SHP77 (cell line): ENCODE measurements around the gene ZSCAN12.

Source experiments
- DNase-seq, 2 experiments: peaks; one replicate each; lab custom pipeline; 2025; lab: John Stamatoyannopoulos, UW

Gene ZSCAN12

GRCh38 chr6:28353981-28354676 is 45.4 kb downstream of the ZSCAN12 start:
- DNase-seq: peak; percentile 85 to 89

DNA sequence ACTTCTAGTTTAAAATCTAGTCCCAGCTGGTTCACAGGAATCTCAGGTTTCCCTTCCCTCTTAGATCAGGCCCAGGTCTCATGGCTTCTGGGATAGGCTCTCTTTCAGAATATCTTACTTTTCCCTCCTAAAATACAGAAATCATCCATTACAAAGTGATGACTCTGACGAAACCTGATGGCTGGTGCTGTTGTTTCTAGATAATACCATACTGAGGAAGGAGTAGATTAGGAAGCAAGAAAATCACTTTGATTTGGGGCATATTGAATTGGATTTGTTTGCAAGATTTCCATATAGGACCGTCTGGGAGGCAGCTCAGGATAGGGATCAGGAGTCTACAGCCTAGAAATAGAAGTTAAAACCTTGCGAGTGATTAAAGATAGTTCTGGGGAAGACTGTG is 46.2 kb downstream of the ZSCAN12 start:
- no peak for DNase-seq

- DNase-seq: no peak
Measured at GRCh38 chr6:28351493-28351925, 48.0 kb downstream of the ZSCAN12 start.

GRCh38 chr6:28351087-28351486 is 48.5 kb downstream of the ZSCAN12 start:
- DNase-seq: peak in 1 of 2 experiments; percentile 8

DNA sequence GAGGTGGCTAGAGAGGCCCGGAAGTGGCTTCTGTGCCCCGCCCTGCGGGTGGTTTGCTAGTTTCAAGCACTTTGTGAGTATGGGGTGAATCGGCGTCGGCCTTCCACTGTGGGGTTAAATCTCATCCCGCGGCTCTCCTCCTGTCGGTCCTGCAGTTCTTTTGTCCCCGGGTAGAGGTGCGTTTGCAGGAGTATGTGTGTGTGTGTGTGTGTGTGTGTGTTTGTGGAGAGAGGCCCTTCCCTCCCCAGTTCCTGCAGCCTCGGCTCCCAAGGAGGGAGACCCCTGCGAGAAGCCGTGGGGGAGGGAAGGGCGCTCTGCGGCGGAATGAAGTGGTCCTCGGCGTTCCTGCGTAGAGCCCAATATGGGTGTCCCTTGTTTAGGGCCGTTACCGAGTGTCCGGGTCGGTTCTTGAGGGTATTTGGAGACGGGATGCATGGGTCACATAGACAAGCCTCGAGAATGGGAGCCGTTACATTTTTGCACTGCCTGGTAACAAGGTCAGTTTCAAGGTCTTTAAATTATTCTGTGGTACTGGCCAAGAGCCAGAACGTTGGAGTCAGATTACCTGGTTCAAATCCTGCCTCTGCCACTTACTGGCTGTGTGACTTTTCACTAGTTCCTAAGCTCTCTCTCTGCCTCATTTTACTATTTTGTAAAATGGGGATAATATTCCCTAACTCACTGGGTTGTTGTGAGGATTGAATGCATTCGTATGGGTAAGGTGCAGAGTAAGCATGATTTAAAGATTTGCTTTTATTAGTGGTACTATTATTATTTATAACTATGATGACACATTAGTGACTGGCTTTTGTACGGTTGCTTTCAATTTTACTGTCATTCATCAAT is 49.4 kb downstream of the ZSCAN12 start, which contains the start of gene ZKSCAN3:
Gene ZKSCAN3, plus strand, starts transcription at position 56 of the 846 bp plus-strand sequence. CDS start 9,640 bp downstream, outside the sequence.
- peak; percentile 86 to 90 for DNase-seq

GRCh38 chr6:28349344-28349891 is 50.1 kb downstream of the ZSCAN12 start:
- DNase-seq: no peak

DNA sequence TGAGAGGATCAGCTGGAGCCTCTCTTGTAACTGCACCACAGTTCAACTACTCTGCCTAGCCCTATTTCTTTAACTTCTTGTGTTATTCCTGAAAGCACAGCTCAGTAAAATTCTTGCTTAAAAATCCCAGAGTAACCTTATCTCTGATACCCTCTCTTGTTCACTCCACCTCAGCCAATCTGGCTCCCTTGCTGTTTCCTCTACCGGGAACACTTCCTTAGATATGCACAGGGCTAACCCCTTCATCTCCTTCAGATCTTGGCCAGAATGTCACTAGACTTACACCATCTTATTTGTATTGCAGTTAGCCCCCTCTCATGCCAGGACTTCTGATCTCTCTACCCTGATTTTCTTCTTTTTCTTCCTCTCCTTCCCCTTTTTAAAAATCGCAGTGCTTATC is 52.4 kb downstream of the ZSCAN12 start:
- DNase-seq: no peak

GRCh38 chr6:28345201-28345600 is 54.3 kb downstream of the ZSCAN12 start:
- DNase-seq: no peak

DNA sequence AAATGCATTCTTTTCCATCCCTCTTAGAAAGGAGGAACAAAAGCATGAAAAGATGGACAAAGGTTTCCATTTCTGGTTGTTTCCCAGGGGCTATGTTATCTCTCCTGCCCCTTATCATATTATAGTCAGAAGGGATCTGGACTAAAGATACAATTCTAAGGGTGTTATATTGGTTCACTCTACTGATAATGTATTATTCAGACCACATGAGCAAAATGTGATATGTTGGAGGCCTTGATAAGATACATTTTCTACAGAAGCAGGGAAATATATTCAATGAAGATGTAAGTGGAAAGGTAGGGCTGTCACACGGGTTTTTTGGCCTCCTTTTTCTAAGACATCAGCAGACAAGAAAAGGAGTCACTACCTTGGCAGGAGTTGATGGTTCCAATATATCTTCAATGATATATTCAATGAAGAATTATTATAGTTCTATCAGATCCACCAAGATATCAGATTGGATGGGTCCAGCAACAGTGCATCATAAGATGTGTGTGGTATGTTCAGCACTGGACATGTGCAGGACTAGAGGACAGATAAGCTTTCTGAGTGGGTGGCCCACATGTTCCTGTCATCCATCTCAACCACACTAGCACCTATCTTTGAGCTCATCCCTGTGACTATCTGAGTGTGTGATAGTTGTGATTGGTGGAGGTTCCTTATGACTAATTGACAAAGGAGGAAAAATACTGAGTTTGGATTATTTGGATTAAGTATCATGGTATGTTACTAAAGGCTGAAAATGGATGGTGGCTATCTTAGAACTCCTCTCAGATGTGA is 55.5 kb downstream of the ZSCAN12 start:
- DNase-seq: no peak

DNA sequence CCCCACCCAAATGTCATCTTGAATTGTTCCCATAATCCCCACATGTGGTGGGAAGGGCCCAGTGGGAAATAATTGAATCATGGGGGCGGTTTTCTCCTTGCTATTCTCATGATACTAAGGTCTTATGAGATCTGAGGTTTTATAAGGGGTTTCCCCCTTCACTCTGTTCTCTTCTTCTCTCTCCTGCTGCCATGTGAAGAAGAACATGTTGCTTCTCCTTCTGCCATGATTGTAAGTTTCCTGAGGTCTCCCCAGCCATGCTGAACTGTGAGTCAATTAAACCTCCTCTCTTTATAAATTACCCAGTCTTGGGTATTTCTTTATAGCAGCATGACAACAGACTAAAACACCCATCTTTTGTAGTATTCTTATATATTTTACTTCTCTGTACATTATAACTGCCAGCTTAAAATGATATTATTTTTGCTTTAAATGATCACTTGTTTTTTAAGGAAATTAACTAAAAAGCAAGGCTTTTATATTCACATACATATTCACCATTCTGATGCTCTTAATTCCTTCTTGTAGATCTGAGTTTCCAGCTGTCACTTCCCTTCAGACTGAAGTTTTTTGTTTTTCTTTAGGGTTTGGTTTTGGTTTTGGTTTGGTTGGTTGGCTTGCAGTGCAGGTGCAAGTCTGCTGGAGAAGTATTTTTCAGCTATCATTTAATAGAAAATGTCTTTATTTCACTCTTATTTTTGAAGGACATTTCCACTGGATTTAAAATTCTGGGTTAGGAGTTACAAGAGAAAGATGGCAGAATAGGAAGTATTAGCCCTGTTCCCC is 59.0 kb downstream of the ZSCAN12 start:
- DNase-seq: no peak

- DNase-seq: no peak
Measured at GRCh38 chr6:28337121-28337520, 62.4 kb downstream of the ZSCAN12 start.

GRCh38 chr6:28336284-28337120 is 63.0 kb downstream of the ZSCAN12 start:
- peak; percentile 13 to 26 for DNase-seq

DNA sequence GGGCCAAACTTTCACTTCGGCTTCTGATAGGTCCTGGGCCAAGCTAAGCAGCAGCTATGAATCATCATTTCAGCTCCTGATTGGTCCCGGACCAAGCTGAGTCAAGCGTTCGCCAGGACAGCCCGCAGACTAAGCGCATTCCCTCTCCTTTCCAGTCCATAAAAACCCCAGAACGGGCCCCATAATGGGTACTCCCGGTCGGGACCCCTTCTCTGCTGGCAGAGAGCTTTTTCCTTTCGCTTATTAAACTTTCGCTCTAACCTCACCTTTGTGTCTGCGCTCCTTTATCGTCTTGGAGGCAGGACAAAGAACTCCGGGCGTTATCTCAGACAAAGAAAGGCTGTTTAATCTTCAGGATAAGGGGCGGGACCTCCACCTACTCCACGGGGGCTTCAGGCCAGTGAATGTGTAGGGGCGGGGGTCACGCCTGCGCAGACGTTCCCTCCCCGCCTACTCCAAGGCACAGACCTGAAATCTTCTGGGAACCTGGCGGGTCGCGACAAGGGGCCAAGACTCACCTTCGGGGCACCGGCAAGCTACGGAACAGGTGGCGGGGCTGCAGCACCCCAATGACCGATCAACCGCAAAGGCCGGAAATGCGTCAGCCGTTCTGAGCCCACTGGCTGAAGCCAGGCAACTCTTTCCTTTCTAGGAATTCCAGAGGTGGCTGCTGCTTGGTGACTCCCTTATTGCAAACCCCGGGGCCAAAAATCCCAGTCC is 63.8 kb downstream of the ZSCAN12 start, which contains the start of gene ZSCAN31:
Gene ZSCAN31, minus strand, starts transcription at position 585 of the 720 bp plus-strand sequence. CDS start 6,465 bp downstream, outside the sequence.
- no peak for DNase-seq

GRCh38 chr6:28335040-28335563 is 64.4 kb downstream of the ZSCAN12 start:
- no peak for DNase-seq

GRCh38 chr6:28334286-28335039 is 65.1 kb downstream of the ZSCAN12 start:
- no peak for DNase-seq

- DNase-seq: no peak
Measured at GRCh38 chr6:28333599-28334018, 65.9 kb downstream of the ZSCAN12 start.

- DNase-seq: no peak
Measured at GRCh38 chr6:28333047-28333446, 66.5 kb downstream of the ZSCAN12 start.

- no peak for DNase-seq
Measured at GRCh38 chr6:28330041-28330440, 69.5 kb downstream of the ZSCAN12 start.
